H9 (cell line): ENCODE results near the gene PNMA6E. TPM values are rescaled to one million over a fixed set of nuclear protein-coding genes. Genes with fewer than 3 reads are reported as not detected.

Experiments
- DNase-seq: peaks from one replicate; pipeline ENCODE4 v3.0.0-alpha.2; 2017
- H2AFZ ChIP-seq: one replicate; pipeline ENCODE4 v1.6.1; 2013; ENCODE audit warnings: mild to moderate bottlenecking, low read length, control low read depth, moderate library complexity
- H2AK5ac ChIP-seq: 2 replicates; pipeline ENCODE4 v1.6.1; 2013; ENCODE audit warnings: low read length, control low read depth, mixed read lengths; ENCODE audit not compliant: insufficient read length
- H2BK120ac ChIP-seq: one replicate; pipeline ENCODE4 v1.6.1; 2013; ENCODE audit warnings: low read depth, mild to moderate bottlenecking, low read length, control low read depth, inconsistent platforms; ENCODE audit not compliant: poor library complexity, severe bottlenecking
- H2BK12ac ChIP-seq: 2 replicates; pipeline ENCODE4 v1.6.1; 2013; ENCODE audit warnings: low read length, control low read depth, mixed read lengths, low read depth; ENCODE audit not compliant: insufficient read length
- H2BK15ac ChIP-seq: 2 replicates; pipeline ENCODE4 v1.6.1; 2013; ENCODE audit warnings: low read depth, low read length, control low read depth
- H2BK20ac ChIP-seq: one replicate; pipeline ENCODE4 v1.6.1; 2013; ENCODE audit warnings: low read depth, mild to moderate bottlenecking, low read length, control low read depth, inconsistent platforms; ENCODE audit not compliant: poor library complexity, severe bottlenecking
- H2BK5ac ChIP-seq: 2 replicates; pipeline ENCODE4 v1.6.1; 2013; ENCODE audit warnings: low read length, control low read depth, mixed read lengths; ENCODE audit not compliant: insufficient read length
- H3K14ac ChIP-seq: 2 replicates; pipeline ENCODE4 v1.6.1; 2013; ENCODE audit warnings: low read length, control low read depth; ENCODE audit not compliant: insufficient read depth
- H3K18ac ChIP-seq: 2 replicates; pipeline ENCODE4 v1.6.1; 2013; ENCODE audit warnings: low read depth, mild to moderate bottlenecking, mixed read lengths, low read length, control low read depth; ENCODE audit not compliant: insufficient read length
- H3K23ac ChIP-seq: 2 replicates; pipeline ENCODE4 v1.6.1; 2013; ENCODE audit warnings: low read length, control low read depth, mixed read lengths, low read depth; ENCODE audit not compliant: insufficient read length
- H3K23me2 ChIP-seq: 2 replicates; pipeline ENCODE4 v1.6.1; 2013; ENCODE audit warnings: low read depth, mild to moderate bottlenecking, mixed read lengths, low read length, control low read depth; ENCODE audit not compliant: insufficient read length, poor library complexity, severe bottlenecking
- H3K27ac ChIP-seq: 2 replicates; pipeline ENCODE4 v1.5.1; 2013; ENCODE audit warnings: low read length, control low read depth, mixed read lengths, low read depth; ENCODE audit not compliant: insufficient read length
- H3K27me3 ChIP-seq: 2 replicates; pipeline ENCODE4 v1.6.1; 2013; ENCODE audit warnings: low read length, control low read depth, inconsistent platforms; ENCODE audit not compliant: insufficient read depth
- H3K4ac ChIP-seq: 2 replicates; pipeline ENCODE4 v1.6.1; 2013; ENCODE audit warnings: low read depth, mild to moderate bottlenecking, control low read depth, inconsistent platforms, low read length, moderate library complexity
- H3K4me1 ChIP-seq: 2 replicates; pipeline ENCODE4 v1.6.1; 2013; ENCODE audit warnings: low read length, control low read depth, inconsistent platforms; ENCODE audit not compliant: insufficient read depth
- H3K4me2 ChIP-seq: 2 replicates; pipeline ENCODE4 v1.6.1; 2013; ENCODE audit warnings: low read length, control low read depth, mixed read lengths; ENCODE audit not compliant: insufficient read length, insufficient read depth
- H3K56ac ChIP-seq: 2 replicates; pipeline ENCODE4 v1.6.1; 2013; ENCODE audit warnings: low read depth, mild to moderate bottlenecking, mixed read lengths, low read length, control low read depth; ENCODE audit not compliant: insufficient read length
- H3K79me1 ChIP-seq: 2 replicates; pipeline ENCODE4 v1.6.1; 2013; ENCODE audit warnings: low read depth, mild to moderate bottlenecking, moderate library complexity, low read length, control low read depth, inconsistent platforms; ENCODE audit not compliant: insufficient read depth, poor library complexity, severe bottlenecking
- H3K79me2 ChIP-seq: 2 replicates; pipeline ENCODE4 v1.6.1; 2013; ENCODE audit warnings: low read length, control low read depth, inconsistent platforms; ENCODE audit not compliant: insufficient read depth
- H3K9ac ChIP-seq: 2 replicates; pipeline ENCODE4 v1.6.1; 2013; ENCODE audit warnings: low read length, control low read depth, mixed read lengths; ENCODE audit not compliant: insufficient read length; ENCODE audit errors: extremely low read depth
- H3K9me3 ChIP-seq: one replicate; pipeline ENCODE4 v1.6.1; 2013; ENCODE audit warnings: low read depth, low read length, inconsistent platforms; ENCODE audit not compliant: control insufficient read depth
- H3T11ph ChIP-seq: one replicate; pipeline ENCODE4 v1.6.1; 2013; ENCODE audit warnings: mild to moderate bottlenecking, low read length, control low read depth, inconsistent platforms
- H4K20me1 ChIP-seq: one replicate; pipeline ENCODE4 v1.6.1; 2013; ENCODE audit not compliant: control insufficient read depth, insufficient read length, insufficient read depth
- H4K5ac ChIP-seq: 2 replicates; pipeline ENCODE4 v1.6.1; 2013; ENCODE audit warnings: low read depth, mild to moderate bottlenecking, mixed read lengths, low read length, control low read depth; ENCODE audit not compliant: insufficient read length
- H4K8ac ChIP-seq: replicated peaks from 2 replicates; pipeline ENCODE4 v1.6.1; 2013; ENCODE audit warnings: low read length, control low read depth, mixed read lengths, low read depth; ENCODE audit not compliant: insufficient read length
- H4K91ac ChIP-seq: 2 replicates; pipeline ENCODE4 v1.6.1; 2013; ENCODE audit warnings: low read depth, mild to moderate bottlenecking, moderate library complexity, mixed read lengths, low read length, control low read depth; ENCODE audit not compliant: insufficient read length
- H3K27ac Mint-ChIP-seq, 3 experiments: 2 replicates in 2 of 3; 3 replicates in 1 of 3; pipeline ENCODE4 v1.8.0; 2020 to 2021; ENCODE audit warnings: mixed read lengths in 3 of 3, mild to moderate bottlenecking in 1 of 3, moderate library complexity in 1 of 3
- H3K27me3 Mint-ChIP-seq: 2 replicates; pipeline ENCODE4 v1.8.0; 2021; ENCODE audit warnings: low read depth, mild to moderate bottlenecking, moderate library complexity, mixed read lengths
- H3K36me3 Mint-ChIP-seq, 3 experiments: 2 replicates in 2 of 3; 3 replicates in 1 of 3; pipeline ENCODE4 v1.8.0; 2020 to 2021; ENCODE audit warnings: low read depth in 3 of 3, mixed read lengths in 3 of 3; ENCODE audit not compliant: insufficient read depth in 1 of 3
- H3K4me1 Mint-ChIP-seq, 2 experiments: 2 replicates each; pipeline ENCODE4 v1.8.0; 2020; ENCODE audit warnings: mixed read lengths in 2 of 2
- H3K4me3 Mint-ChIP-seq, 2 experiments: 2 replicates in 1 of 2; 3 replicates in 1 of 2; pipeline ENCODE4 v1.8.0; 2020 to 2021; ENCODE audit warnings: mild to moderate bottlenecking in 2 of 2, mixed read lengths in 2 of 2, moderate library complexity in 1 of 2
- H3K9me3 Mint-ChIP-seq, 2 experiments: 2 replicates in 1 of 2; 3 replicates in 1 of 2; pipeline ENCODE4 v1.8.0; 2020; ENCODE audit warnings: mild to moderate bottlenecking in 2 of 2, mixed read lengths in 2 of 2, moderate library complexity in 1 of 2
- CTCF ChIP-seq: fragments of 200-600 bp; sonication (generic); conservative IDR thresholded peaks from 3 replicates; pipeline ENCODE4 v1.8.0; 2021; ENCODE audit warnings: antibody characterized with exemption, mild to moderate bottlenecking
- WGBS: extraction: QIAGEN DNeasy Blood & Tissue Kit; methylation state at CpG from one replicate; pipeline ENCODE4 v1.1.7; 2013; ENCODE audit warnings: missing lambda C conversion rate, low lambda C conversion rate, mixed read lengths; ENCODE audit not compliant: insufficient read length; ENCODE audit errors: extremely low coverage; 5-methylcytosine and 5-hydroxymethylcytosine counted together
- total RNA-seq: library from RNA; stranded (reverse); gene quantifications from 2 replicates; pipeline ENCODE4 v1.2.1, GENCODE V29; 2021

The PNMA6E gene
- total RNA-seq, 1 experiment from 2014 or later, result not detected

DNA sequence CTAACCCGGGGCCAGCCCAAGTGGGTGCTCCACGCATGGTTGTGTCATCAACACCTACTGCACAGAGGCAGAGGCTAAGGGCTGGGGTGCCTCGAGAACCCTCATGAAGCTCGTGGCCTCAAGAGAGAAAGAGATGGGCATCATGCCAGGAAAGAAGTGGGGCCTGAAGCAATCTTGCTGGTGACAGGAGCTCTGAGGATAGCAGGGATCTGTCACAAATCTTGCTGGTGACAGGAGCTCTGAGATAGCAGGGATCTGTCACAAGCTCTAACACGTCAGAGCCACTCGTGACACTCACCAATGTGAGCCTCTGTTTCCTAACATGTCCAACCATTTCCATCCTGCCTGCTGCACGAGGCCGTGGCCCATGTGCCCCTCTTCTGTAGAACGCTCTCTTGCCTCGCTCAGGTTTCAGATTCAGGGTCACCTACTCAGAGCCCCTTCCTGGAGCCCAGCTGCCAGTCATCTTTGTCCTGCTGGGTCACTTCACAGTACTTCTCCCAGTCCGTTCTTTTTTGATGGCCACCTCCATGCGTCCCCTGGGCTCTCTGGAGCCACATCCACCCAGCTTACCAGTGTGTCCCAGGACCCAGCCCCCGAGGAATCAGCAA lies 21.1 kb downstream of the PNMA6E start:
- H2AK5ac ChIP-seq, result no peak overlapping the region
- H2AFZ ChIP-seq, result no peak overlapping the region
- H3K4ac ChIP-seq, result no peak overlapping the region
- H3K18ac ChIP-seq, result no peak overlapping the region
- Mint-ChIP-seq H3K27me3 (peaks cover 4% of the 10 kb centered on the region; the same call in 1 of the 2 replicates), H3K4me1 (peaks cover 9 to 10% of the 10 kb centered on the region in 2 experiments), H3K36me3 (peaks cover 2 to 12% (median 8%) of the 10 kb centered on the region in 3 experiments; a peak in 5 of 7 replicates), H3K4me3 (no peak overlapping the region), H3K9me3 (peaks cover 38 to 49% of the 10 kb centered on the region in 2 experiments), H3K27ac (no peak overlapping the region)
- no peak overlapping the region for H2BK12ac ChIP-seq
- no peak overlapping the region for H3K14ac ChIP-seq
- H3K27ac ChIP-seq, result no peak overlapping the region
- no peak for TF ChIP-seq CTCF
- no peak overlapping the region for H3T11ph ChIP-seq
- H2BK120ac ChIP-seq, result no peak overlapping the region
- no peak overlapping the region for H4K91ac ChIP-seq
- H3K79me2 ChIP-seq, result no peaks in the 10 kb centered on the region
- no peak overlapping the region for H2BK20ac ChIP-seq
- no peak overlapping the region for H2BK15ac ChIP-seq
- H4K8ac ChIP-seq, result no peak overlapping the region
- no peak overlapping the region for H3K4me2 ChIP-seq
- H3K27me3 ChIP-seq, result no peaks in the 10 kb centered on the region
- peaks cover 72% of the 10 kb centered on the region for H3K9me3 ChIP-seq
- H2BK5ac ChIP-seq, result no peak overlapping the region
- no peak overlapping the region for H3K56ac ChIP-seq
- no peak overlapping the region for H3K23ac ChIP-seq
- H3K9ac ChIP-seq, result no peak overlapping the region
- H3K23me2 ChIP-seq, result no peaks in the 10 kb centered on the region
- no peak for DNase-seq
- no peaks in the 10 kb centered on the region for H3K4me1 ChIP-seq
- no peaks in the 10 kb centered on the region for H3K79me1 ChIP-seq
- WGBS, result no CpG with 5 or more reads among the region's 13 CpGs
- H4K20me1 ChIP-seq, result no peaks in the 10 kb centered on the region
- H4K5ac ChIP-seq, result no peak overlapping the region
